ENCODE results near the gene CEP76. TPM values are rescaled to one million over a fixed set of nuclear protein-coding genes. Genes with fewer than 3 reads are reported as not detected.

The CEP76 gene
- total RNA-seq, 1 experiment from 2014 or later: 26.4 TPM

DNA sequence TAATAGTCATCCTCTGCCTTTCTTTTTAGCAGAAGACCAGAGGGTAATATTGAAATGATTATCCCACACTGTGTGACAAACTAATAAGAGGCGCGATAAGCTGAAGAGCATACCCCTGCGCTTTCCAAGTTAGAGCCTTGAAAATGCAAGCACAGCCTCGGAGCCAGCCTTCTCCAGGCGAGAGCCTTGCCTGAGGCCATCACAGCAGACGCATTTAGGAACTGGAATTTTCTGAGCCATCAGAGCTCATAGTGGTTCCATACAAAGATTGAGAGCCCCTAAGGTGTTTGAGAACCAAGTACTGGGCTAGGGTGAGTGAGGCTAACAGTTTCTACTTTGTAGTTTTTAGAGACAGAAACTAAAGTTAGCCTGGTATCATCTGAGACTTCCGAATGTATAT lies 20.2 kb upstream of the CEP76 start:
- Histone ChIP-seq H3K9me3 (no peaks in the 10 kb centered on the region), H3K27me3 (replicated peaks; ENCODE audit: control insufficient read depth, insufficient read depth, low read length) (no peaks in the 10 kb centered on the region), H3K4me3 (ENCODE audit: low read depth, low read length) (no peak overlapping the region), H3K36me3 (ENCODE audit: control insufficient read depth, insufficient read depth, low read length) (no peaks in the 10 kb centered on the region; the same call in 1 of the 2 replicates), H3K4me1 (no peaks in the 10 kb centered on the region)
- Mint-ChIP-seq H3K4me1 (ENCODE audit: low read depth, unreplicated experiment) (peaks cover 8% of the 10 kb centered on the region), H3K36me3 (ENCODE audit: insufficient read depth, unreplicated experiment) (peaks cover 79% of the 10 kb centered on the region), H3K27me3 (ENCODE audit: insufficient read depth, unreplicated experiment) (no peaks in the 10 kb centered on the region), H3K27ac (ENCODE audit: unreplicated experiment) (no peak overlapping the region), H3K4me3 (ENCODE audit: unreplicated experiment) (no peak overlapping the region), H3K9me3 (ENCODE audit: unreplicated experiment) (peaks cover 11% of the 10 kb centered on the region)
- BruUV-seq (replicated peaks): no TSS peak
- POLR2A ChIA-PET: interaction anchor here (0.5 kb wide), 1 partner anchor 161 kb away, joined by 5 read pairs; no protein-coding TSS in a partner anchor
- TF ChIP-seq, protein P1, sequence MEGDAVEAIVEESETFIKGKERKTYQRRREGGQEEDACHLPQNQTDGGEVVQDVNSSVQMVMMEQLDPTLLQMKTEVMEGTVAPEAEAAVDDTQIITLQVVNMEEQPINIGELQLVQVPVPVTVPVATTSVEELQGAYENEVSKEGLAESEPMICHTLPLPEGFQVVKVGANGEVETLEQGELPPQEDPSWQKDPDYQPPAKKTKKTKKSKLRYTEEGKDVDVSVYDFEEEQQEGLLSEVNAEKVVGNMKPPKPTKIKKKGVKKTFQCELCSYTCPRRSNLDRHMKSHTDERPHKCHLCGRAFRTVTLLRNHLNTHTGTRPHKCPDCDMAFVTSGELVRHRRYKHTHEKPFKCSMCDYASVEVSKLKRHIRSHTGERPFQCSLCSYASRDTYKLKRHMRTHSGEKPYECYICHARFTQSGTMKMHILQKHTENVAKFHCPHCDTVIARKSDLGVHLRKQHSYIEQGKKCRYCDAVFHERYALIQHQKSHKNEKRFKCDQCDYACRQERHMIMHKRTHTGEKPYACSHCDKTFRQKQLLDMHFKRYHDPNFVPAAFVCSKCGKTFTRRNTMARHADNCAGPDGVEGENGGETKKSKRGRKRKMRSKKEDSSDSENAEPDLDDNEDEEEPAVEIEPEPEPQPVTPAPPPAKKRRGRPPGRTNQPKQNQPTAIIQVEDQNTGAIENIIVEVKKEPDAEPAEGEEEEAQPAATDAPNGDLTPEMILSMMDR (IDR thresholded peaks at IDR 0.05; ENCODE audit: insufficient read depth in 1 of 2, low read depth in 1 of 2, low read length in 1 of 2, severe bottlenecking in 1 of 2, unreplicated experiment in 1 of 2): no peak
- CTCF ChIA-PET: no interaction called here
- intact Hi-C loops (cut with micrococcal nuclease; ENCODE audit: unreplicated experiment): no loop called here
- DNase-seq: no peak

DNA sequence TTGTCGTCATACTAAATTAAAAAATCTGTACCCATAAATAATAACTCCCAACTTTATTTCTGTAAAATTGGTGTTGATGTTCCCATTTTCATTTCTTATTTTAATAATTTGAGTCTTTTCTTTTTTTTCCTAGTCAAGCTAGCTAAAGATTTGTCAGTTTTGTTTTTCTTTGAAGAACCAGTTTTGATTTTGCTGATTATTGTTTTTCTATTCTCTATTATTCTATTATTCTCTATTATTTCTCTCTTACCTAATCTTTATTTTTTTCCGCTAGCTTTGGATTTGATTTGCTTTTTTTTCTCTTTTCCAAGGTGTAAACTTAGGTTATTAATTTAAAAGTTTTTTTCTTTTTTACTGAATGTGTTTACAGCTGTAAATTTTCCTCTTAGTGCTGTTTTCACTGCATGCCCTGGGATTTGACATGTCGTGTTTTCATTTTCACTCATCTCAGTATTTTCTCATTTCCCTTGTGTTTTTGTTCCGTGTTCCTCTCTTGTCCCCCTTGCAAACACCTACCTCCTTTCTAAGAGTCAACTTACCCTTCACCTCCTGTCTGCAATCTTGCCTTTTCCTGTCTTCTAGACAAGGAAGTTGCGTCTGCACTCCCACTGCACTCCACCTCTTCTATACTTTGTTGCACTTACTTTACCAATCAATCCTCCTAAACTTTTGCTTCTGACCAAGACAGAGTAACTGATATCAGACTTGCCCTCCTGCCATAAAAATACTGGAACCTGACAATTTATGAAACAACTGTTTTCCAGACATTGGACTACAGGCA lies 19.2 kb upstream of the CEP76 start:
- H3K27me3 Mint-ChIP-seq (ENCODE audit: insufficient read depth, unreplicated experiment): no peaks in the 10 kb centered on the region
- ChIA-PET CTCF (no interaction called here), POLR2A (interaction anchor here (0.6 kb wide), 1 partner anchor 17 kb away, joined by 4 read pairs; no protein-coding TSS in a partner anchor)
- H3K4me3 ChIP-seq (ENCODE audit: low read depth, low read length): no peak overlapping the region
- no peaks in the 10 kb centered on the region for H3K27me3 ChIP-seq (replicated peaks; ENCODE audit: control insufficient read depth, insufficient read depth, low read length)
- no peak overlapping the region for H3K27ac Mint-ChIP-seq (ENCODE audit: unreplicated experiment)
- H3K4me3 Mint-ChIP-seq (ENCODE audit: unreplicated experiment): no peak overlapping the region
- H3K36me3 Mint-ChIP-seq (ENCODE audit: insufficient read depth, unreplicated experiment): peaks cover 75% of the 10 kb centered on the region
- BruUV-seq (replicated peaks): no TSS peak
- no peaks in the 10 kb centered on the region for H3K4me1 ChIP-seq
- H3K36me3 ChIP-seq (ENCODE audit: control insufficient read depth, insufficient read depth, low read length): no peaks in the 10 kb centered on the region; the same call in 1 of the 2 replicates
- no peaks in the 10 kb centered on the region for H3K9me3 ChIP-seq
- TF ChIP-seq, protein P1 (IDR thresholded peaks at IDR 0.05; ENCODE audit: insufficient read depth in 1 of 2, low read depth in 1 of 2, low read length in 1 of 2, severe bottlenecking in 1 of 2, unreplicated experiment in 1 of 2): no peak
- intact Hi-C loops (cut with micrococcal nuclease; ENCODE audit: unreplicated experiment): no loop called here
- peaks cover 2% of the 10 kb centered on the region for H3K9me3 Mint-ChIP-seq (ENCODE audit: unreplicated experiment)
- peaks cover 6% of the 10 kb centered on the region for H3K4me1 Mint-ChIP-seq (ENCODE audit: low read depth, unreplicated experiment)
- DNase-seq: no peak

DNA sequence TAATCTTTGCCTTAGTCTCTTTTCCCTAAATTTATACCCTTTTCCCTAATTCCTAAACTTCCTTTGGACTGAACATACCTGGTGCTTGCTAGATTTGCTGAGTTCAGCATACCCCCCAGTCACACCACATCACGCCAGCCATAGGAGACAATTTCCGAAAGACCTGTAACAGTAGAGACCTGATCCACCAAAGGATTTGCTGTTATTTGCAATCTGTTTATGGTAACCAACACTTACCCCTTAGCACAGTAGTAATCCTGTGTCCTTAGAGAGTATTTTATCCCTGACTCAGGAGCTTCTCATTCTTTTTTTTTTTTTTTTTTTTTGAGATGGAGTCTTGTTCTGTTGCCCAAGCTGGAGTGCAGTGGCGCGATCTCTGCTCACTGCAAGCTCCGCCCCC lies 8.9 kb upstream of the CEP76 start:
- TF ChIP-seq, protein P1 (IDR thresholded peaks at IDR 0.05; ENCODE audit: insufficient read depth in 1 of 2, low read depth in 1 of 2, low read length in 1 of 2, severe bottlenecking in 1 of 2, unreplicated experiment in 1 of 2): no peak
- no peaks in the 10 kb centered on the region for H3K9me3 ChIP-seq
- H3K27me3 ChIP-seq (replicated peaks; ENCODE audit: control insufficient read depth, insufficient read depth, low read length): no peaks in the 10 kb centered on the region
- H3K27ac Mint-ChIP-seq (ENCODE audit: unreplicated experiment): no peak overlapping the region
- DNase-seq: no peak
- no peaks in the 10 kb centered on the region; the same call in 1 of the 2 replicates for H3K4me1 ChIP-seq
- H3K27me3 Mint-ChIP-seq (ENCODE audit: insufficient read depth, unreplicated experiment): no peaks in the 10 kb centered on the region
- CTCF ChIA-PET: no interaction called here
- H3K9me3 Mint-ChIP-seq (ENCODE audit: unreplicated experiment): no peaks in the 10 kb centered on the region
- H3K4me1 Mint-ChIP-seq (ENCODE audit: low read depth, unreplicated experiment): peaks cover 13% of the 10 kb centered on the region
- BruUV-seq (replicated peaks): no TSS peak
- H3K4me3 ChIP-seq (ENCODE audit: low read depth, low read length): no peak overlapping the region
- H3K36me3 ChIP-seq (ENCODE audit: control insufficient read depth, insufficient read depth, low read length): peaks cover 5% of the 10 kb centered on the region
- intact Hi-C loops (cut with micrococcal nuclease; ENCODE audit: unreplicated experiment): no loop called here
- H3K36me3 Mint-ChIP-seq (ENCODE audit: insufficient read depth, unreplicated experiment): peaks cover 85% of the 10 kb centered on the region
- POLR2A ChIA-PET: no interaction called here
- no peak overlapping the region for H3K4me3 Mint-ChIP-seq (ENCODE audit: unreplicated experiment)

Measured in Caco-2 (cell line).